Vagina (tissue), 2 donors: ENCODE data around the gene PAXX.

Experiments
- CTCF ChIP-seq, 3 experiments: fragments of 450-650 bp in 2 of 3; fragments of 200-600 bp in 1 of 3; sonication (generic) in 1 of 3; IDR thresholded peaks; one replicate each; pipeline ENCODE4 v1.5.1; 2017 to 2019; ENCODE audit warnings: antibody characterized with exemption in 3 of 3, mild to moderate bottlenecking in 2 of 3, moderate library complexity in 2 of 3
- POLR2A ChIP-seq, 2 donors: fragments of 450-650 bp; IDR thresholded peaks; one replicate each; pipeline ENCODE4 v1.6.1; 2017; ENCODE audit warnings: antibody characterized with exemption in 2 of 2, mild to moderate bottlenecking in 2 of 2, moderate library complexity in 2 of 2
- POLR2AphosphoS5 ChIP-seq, 2 donors: sonication (generic); formaldehyde crosslinking; IDR thresholded peaks; one replicate each; pipeline ENCODE4 v1.9.0; 2017; ENCODE audit warnings: antibody characterized with exemption in 2 of 2, mild to moderate bottlenecking in 2 of 2, low read depth in 1 of 2; ENCODE audit not compliant: insufficient read depth in 1 of 2

GRCh38 chr9:137017791-137018497 is 25.7 kb downstream of the PAXX start:
- TF ChIP-seq CTCF (IDR thresholded peaks at IDR 0.05) = no peak
- TF ChIP-seq POLR2A (IDR thresholded peaks at IDR 0.05) = no peak
- TF ChIP-seq POLR2AphosphoS5 (IDR thresholded peaks at IDR 0.05; ENCODE audit: insufficient read depth in 1 of 2, low read depth in 1 of 2) = no peak
